Stromal cell of bone marrow (primary cell): ENCODE results near the gene HDAC4.

ENCODE experiments used
- DNase-seq: peaks from one replicate; pipeline ENCODE4 v3.0.0-alpha.2; 2012; ENCODE audit warnings: low read depth

Gene HDAC4

DNA sequence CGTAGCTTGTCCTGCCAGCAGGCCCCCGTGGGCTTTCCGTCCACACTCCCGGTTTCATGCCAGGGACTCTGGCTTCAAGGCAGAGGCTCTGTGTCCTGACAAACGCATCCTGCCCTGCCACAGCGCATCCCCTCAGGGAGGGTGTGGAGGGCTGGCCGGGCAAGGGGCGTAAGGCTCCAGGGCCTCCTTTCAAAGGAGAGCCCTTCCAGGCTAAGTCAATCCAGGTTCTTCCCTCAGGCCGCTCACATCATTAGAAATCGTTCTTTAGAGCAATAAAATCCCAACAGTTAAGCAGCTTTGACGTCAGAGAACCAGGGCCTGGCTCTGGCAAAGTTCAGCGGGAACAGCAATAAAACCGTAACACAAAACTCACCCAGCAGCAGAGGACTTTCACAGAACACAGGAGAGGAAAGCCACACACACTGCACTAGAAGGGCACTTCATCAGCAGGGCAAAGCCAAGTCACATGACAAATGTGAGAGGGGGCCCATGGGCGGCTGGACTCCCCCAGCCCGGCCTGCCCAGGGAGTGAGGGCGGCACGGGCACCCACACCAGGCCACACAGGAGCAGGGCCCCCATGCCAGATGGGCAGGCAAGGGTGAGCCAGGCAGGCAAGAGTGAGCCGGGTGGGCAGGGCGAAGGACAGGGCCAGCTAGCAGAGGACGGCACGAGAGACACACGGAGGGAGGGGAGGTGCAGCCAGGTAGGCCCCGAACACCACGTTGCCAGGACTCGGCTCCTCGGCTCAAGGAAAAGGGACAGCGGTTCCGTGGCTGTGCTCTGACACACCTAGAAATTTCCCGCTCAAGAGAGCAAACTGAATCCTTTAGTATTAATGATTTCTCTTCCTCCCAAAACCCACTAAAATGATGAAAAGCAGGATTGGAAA lies 52.0 kb downstream of the HDAC4 start:
- DNase-seq, result no peak

DNA sequence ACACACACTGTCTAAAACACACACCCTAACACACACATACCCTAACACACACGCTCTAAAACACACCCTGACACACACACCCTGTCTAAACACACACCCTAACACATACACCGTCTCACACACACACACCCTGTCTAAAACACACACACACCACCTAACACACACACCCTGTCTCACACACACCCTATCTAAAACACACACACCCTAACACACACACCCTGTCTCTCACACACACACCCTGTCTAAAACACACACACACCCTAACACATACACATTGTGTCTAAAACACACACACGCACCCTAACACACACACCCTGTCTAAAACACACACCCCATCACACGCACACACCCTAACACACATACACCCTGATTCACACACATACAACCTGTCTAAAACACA lies 54.1 kb downstream of the HDAC4 start:
- DNase-seq, result no peak

GRCh38 chr2:239345251-239345650 lies 55.6 kb downstream of the HDAC4 start:
- DNase-seq, result no peak

DNA sequence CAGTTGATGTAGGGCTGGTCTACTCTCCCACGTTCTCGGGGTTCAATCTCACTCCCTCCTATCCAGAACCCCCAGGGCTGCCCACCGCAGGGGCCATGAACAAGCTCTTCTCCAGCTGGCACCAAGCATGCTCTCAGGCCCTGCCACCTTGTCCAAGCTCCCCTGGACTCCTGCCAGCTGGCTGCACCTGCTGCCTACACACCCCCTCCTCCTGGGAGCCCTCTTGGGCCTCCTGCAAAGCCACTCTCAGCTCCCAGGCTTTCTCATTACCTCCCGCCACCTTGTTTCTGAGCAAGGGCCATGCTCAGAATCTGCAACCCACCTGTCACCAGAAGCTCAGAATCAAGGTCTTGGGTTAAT lies 56.0 kb downstream of the HDAC4 start:
- DNase-seq, result no peak

GRCh38 chr2:239343946-239344856 lies 56.6 kb downstream of the HDAC4 start:
- no peak for DNase-seq

DNA sequence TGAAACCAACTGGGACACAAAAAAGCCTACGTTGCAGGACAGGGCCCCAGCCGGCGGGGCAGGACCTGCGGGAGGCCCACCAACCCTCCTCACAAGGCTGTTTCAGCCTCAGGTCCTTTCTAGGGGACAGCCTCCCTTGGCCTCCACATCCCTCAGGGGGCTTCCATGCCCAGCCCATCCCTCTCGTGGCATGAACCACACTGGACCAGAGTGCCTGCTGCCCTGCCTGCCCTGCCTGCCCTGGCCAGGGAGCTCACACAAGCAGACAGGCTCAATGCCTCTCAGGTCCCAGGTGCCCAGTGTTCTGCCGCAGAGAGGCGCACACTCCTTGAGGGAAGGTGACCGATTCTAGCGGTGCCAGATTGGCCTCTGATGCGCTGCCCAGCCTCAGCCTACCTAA lies 57.4 kb downstream of the HDAC4 start:
- no peak for DNase-seq

- DNase-seq, result no peak
These were observed 59.0 kb downstream of the HDAC4 start for GRCh38 chr2:239341840-239342239.

DNA sequence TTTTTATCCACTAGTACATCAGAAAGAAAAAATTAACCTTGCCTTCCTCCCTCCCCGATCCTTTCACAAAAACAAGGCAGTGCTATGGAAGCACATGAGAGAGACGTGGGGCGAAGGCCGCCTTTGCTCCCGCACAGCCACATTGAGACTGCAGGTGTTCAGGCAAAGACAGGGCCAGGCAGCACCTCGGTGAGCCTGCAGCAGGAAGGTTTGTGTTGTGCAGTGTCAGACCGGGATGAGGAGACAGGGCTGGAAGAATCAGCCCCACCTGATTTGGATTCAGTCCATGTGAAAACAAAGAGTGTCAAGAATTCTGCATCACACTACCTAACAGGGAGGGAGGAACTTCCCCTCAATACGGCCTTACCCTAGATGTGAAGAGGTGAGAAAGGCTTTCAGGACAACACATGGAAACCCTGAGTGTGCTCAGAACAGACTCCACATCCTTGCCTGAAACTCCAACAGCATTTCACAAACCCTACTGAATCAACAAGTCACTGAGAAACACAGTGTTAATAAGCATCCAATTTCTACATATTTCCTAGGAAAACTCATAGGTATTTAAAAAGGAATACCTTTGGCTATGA lies 59.6 kb downstream of the HDAC4 start:
- DNase-seq, result no peak

GRCh38 chr2:239339726-239340601 lies 60.9 kb downstream of the HDAC4 start:
- DNase-seq, result no peak

GRCh38 chr2:239339241-239339640 lies 61.6 kb downstream of the HDAC4 start:
- no peak for DNase-seq

DNA sequence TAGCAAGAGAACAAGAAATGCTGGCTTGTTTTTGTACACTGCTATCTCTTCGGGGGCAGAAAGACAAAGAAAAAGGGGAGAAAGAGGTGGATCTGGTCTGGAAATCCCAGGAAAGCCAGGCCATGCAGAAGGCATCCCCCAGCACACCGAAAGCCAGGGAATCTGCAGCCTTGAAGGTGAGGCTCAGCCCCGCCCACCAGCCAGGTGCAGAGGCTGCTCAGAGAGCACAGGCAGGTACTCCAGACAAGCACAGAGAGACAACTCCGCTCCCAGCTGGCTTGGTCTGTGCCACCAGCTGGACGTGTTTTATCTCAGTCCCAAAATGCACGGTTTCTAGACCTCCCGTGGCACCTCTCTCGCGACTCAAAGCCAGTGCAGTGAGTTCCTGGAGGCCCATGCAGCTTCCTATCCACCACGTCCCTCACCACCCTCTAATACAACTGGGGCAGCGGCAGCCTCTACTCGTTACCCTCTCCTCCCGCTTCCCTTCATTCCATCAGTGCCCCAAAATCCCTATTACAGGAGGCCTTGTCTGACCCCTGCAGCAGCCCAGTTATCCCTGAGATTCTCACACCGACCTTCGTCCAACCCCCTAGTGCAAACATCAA lies 62.8 kb downstream of the HDAC4 start:
- DNase-seq, result no peak

DNA sequence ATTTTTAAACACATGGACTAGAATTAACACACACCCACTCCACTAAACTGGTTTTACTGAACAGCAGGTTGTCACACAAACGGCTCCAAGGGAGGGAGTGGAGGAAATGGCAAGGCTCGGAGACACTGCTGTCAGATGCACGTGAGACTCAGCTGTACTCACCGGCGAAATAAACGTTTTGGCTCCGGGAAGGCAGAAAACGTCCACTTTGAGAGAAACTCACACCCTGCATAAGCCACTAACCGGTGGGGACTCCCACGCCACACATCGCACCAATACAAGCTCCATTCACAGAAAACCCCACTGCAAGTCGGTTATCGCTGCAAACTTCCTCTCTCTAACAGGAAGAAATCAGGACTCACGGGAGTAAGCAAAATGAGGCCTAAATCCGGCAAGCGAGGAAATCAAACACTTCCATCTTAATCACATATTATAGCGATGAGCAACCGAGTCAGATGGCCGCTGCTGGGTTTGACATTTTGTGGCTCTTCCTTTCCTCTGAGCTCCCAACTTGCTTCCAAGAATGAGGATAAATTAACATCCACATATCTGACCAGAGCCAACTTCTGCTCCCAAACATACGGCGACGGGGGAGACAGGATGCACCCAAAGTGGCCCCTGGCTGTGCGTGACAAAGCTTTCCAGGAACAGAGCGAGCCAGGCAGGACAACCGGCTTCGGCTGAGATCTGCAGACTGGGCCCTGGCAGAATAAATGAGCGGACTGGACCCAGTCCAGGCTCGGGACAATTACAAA lies 63.5 kb downstream of the HDAC4 start:
- no peak for DNase-seq

GRCh38 chr2:239331560-239331959 lies 69.3 kb downstream of the HDAC4 start:
- no peak for DNase-seq

GRCh38 chr2:239330836-239331235 lies 70.0 kb downstream of the HDAC4 start:
- no peak for DNase-seq

DNA sequence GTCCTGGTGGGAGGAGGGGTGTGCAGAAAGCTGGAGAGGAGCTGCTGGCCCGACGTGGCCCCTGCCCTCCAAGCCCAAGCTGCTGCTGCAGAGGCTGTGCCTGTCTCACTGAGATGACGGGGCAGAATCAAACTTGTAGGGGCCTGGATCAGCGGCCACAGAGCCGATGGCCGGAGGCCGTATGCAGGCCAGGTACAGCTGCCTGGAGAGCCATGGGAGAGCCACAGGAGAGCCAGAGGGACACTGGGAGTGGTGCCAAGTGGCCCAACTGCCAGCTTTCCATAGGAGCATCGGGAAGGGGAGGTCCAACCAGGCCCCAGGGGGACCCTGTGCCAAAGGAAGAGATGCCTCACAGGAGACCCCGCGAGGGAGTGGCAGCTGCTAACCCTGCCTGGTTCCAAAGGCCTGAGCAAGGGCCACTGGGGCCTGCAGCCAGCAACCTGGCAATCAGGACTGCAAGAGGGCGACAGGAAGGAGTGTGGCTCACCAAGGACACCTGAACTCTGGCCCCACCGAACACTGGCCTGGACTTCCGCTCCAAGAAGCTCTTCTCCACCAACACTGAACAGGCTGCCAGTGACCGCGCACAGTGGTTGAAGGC lies 70.7 kb downstream of the HDAC4 start:
- no peak for DNase-seq

DNA sequence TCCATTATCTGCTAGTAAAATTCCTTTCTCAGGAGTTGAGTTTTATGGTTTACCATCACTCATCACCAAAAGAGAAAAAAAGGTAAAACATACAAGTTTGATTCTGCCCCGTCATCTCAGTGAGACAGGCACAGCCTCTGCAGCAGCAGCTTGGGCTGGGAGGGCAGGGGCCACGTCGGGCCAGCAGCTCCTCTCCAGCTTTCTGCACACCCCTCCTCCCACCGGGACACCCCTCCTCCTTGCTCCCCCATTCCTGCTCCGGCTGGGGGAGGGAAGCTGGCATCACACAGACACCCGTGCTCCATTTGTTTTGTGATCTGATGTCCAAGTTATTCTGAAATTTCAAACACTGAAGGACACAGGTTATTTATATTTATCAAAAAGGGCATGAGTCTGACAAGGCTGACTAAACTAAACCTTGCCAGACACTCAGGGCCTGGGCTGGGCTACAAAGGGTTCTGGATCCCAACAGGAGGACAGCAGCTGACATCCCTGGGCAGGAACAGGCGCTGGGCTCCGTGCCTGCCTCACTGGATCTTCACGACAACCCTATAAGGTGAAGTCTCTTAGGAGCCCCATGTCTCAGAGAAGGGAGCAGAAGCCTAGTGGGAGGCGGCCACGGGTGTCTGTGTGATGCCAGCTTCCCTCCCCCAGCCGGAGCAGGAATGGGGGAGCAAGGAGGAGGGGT lies 71.4 kb downstream of the HDAC4 start:
- no peak for DNase-seq

- DNase-seq, result peak; percentile 78
These were observed 72.2 kb downstream of the HDAC4 start for GRCh38 chr2:239328351-239329191.

GRCh38 chr2:239327536-239328350 lies 73.1 kb downstream of the HDAC4 start:
- no peak for DNase-seq
